Gastrocnemius medialis (tissue), 4 donors: ENCODE measurements around the gene GARNL3.

Experiments
- CTCF ChIP-seq, 5 experiments: fragments of 450-650 bp in 3 of 5; fragments of 200-600 bp in 2 of 5; sonication (generic) in 2 of 5; IDR thresholded peaks in 4 of 5; conservative IDR thresholded peaks in 1 of 5; 1 replicate in 4 of 5; 2 replicates in 1 of 5; pipeline ENCODE4 v1.5.1; 2016 to 2019; ENCODE audit warnings: antibody characterized with exemption in 5 of 5, mild to moderate bottlenecking in 3 of 5, moderate library complexity in 3 of 5
- POLR2A ChIP-seq, 2 donors: fragments of 450-650 bp; IDR thresholded peaks; one replicate each; pipeline ENCODE4 v1.6.1; 2017; ENCODE audit warnings: antibody characterized with exemption in 2 of 2, mild to moderate bottlenecking in 2 of 2, moderate library complexity in 2 of 2

GRCh38 chr9:127218818-127219217 lies 45.8 kb upstream of the GARNL3 start:
- TF ChIP-seq CTCF (IDR thresholded peaks at IDR 0.05 in 4 of 5, conservative IDR thresholded peaks at IDR 0.05 in 1 of 5) (no peak), POLR2A (IDR thresholded peaks at IDR 0.05) (no peak)
